Hematopoietic multipotent progenitor cell treated with erythropoietin and hydrocortisone succinate and interleukin-3 and kit ligand, for 15 days (in vitro differentiated cells): ENCODE results near the gene AGMAT.

Source experiments
- DNase-seq: peaks from one replicate; pipeline ENCODE4 v3.0.0-alpha.2; 2015; ENCODE audit warnings: low spot score

The AGMAT gene

GRCh38 chr1:15568387-15569073 is 16.3 kb downstream of the AGMAT start:
- no peak for DNase-seq

GRCh38 chr1:15559189-15559810 is 25.6 kb downstream of the AGMAT start:
- no peak for DNase-seq

- no peak for DNase-seq
Measured at GRCh38 chr1:15558516-15558915, 26.3 kb downstream of the AGMAT start.

GRCh38 chr1:15557594-15557993 is 27.3 kb downstream of the AGMAT start:
- no peak for DNase-seq

GRCh38 chr1:15557008-15557407 is 27.8 kb downstream of the AGMAT start:
- DNase-seq, result no peak

- no peak for DNase-seq
Measured at GRCh38 chr1:15550573-15550972, 34.3 kb downstream of the AGMAT start.

- DNase-seq, result no peak
Measured at GRCh38 chr1:15546641-15547040, 38.2 kb downstream of the AGMAT start.

- DNase-seq, result peak; percentile 84
Measured at GRCh38 chr1:15543589-15544568, 41.0 kb downstream of the AGMAT start.

GRCh38 chr1:15543251-15543588 is 41.6 kb downstream of the AGMAT start:
- no peak for DNase-seq

- DNase-seq, result no peak
Measured at GRCh38 chr1:15542388-15543250, 42.2 kb downstream of the AGMAT start.

- no peak for DNase-seq
Measured at GRCh38 chr1:15541231-15541792, 43.5 kb downstream of the AGMAT start.

GRCh38 chr1:15540186-15540585 is 44.7 kb downstream of the AGMAT start:
- no peak for DNase-seq

GRCh38 chr1:15538771-15539170 is 46.1 kb downstream of the AGMAT start:
- no peak for DNase-seq

GRCh38 chr1:15531682-15532081 is 53.2 kb downstream of the AGMAT start:
- DNase-seq, result no peak

- DNase-seq, result no peak
Measured at GRCh38 chr1:15531003-15531402, 53.8 kb downstream of the AGMAT start.

GRCh38 chr1:15526490-15527339 is 58.1 kb downstream of the AGMAT start, which contains the start of gene DNAJC16:
Gene DNAJC16 (plus strand): TSS chr1:15526848. CDS start chr1:15529106, 2,258 bp downstream.
- peak; percentile 100 for DNase-seq

GRCh38 chr1:15526021-15526489 is 58.8 kb downstream of the AGMAT start:
- DNase-seq, result no peak

- DNase-seq, result peak; percentile 25
Measured at GRCh38 chr1:15525050-15526020, 59.5 kb downstream of the AGMAT start.
